Stimulated activated CD8-positive, alpha-beta memory T cell treated with anti-CD3 and anti-CD28 coated beads, Interleukin-4, amount 100 ng/mL, for 4 hours (primary cell): ENCODE results near the gene KDM4C.
"Not testable (repeated sequence)": the region's sequence is repeated elsewhere in the genome, so short reads cannot be mapped to it uniquely, and the experiment has no call there.

Source experiments
- DNase-seq, 2 donors: peaks; one replicate each; pipeline ENCODE4 v3.0.0-alpha.2; 2020; ENCODE audit warnings: low read depth in 2 of 2, low spot score in 1 of 2

Gene KDM4C

DNA sequence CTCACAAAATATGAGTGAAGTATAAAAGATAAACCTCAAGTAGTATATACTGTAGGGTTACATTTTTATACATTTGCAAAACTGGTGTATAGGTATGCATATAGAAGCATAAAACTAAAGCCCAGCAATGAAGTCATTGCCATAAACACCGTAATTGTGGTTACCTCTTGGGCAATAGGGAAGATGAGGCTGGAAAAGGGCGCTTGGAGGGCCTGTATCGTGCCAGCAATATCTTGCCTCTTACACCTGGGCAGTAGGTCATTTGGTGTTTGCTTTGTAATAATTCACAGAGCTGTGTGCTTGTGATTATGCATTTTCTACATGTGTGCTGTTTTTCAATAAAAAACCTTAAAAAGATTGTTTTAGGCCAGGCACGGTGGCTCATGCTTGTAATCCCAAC, 45.2 kb downstream of the KDM4C start:
- no peak for DNase-seq

- no peak for DNase-seq
Measured at GRCh38 chr9:6805532-6805931, 47.8 kb downstream of the KDM4C start.

DNA sequence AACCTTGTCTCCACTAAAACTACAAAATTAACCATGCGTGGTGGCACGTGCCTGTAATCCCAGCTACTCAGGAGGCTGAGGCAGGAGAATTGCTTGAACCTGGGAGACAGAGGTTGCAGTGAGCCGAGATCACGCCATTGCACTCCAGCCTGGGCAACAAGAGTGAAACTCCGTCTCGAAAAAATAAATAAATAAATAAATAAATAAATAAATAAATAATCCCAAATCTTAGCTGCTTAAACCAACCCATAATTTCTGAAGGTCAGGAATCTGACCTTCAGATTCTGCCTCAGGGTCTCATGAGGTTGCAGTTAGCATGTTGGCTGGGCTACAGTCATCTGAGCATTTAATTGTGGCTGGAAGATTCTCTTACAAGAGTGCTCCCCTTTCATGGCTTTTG, 48.5 kb downstream of the KDM4C start:
- DNase-seq, result not testable (repeated sequence)

DNA sequence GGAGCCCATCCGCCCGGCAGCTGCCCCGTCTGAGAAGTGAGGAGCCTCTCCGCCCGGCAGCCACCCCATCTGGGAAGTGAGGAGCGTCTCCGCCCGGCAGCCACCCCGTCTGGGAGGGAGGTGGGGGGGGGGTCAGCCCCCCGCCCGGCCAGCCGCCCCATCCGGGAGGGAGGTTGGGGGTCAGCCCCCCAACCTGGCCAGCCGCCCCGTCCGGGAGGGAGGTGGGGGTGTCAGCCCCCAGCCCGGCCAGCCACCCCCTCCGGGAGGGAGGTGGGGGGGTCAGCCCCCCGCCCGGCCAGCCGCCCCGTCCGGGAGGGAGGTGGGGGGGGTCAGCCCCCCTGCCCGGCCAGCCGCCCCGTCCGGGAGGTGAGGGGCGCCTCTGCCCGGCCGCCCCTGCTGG, 49.9 kb downstream of the KDM4C start:
- DNase-seq, result not testable (repeated sequence)

- DNase-seq, result no peak
Measured at GRCh38 chr9:6811436-6811835, 53.7 kb downstream of the KDM4C start.

GRCh38 chr9:6816581-6816980, 58.8 kb downstream of the KDM4C start:
- DNase-seq, result no peak

- no peak for DNase-seq
Measured at GRCh38 chr9:6818292-6818922, 60.6 kb downstream of the KDM4C start.

GRCh38 chr9:6819112-6819511, 61.3 kb downstream of the KDM4C start:
- DNase-seq, result no peak

- no peak for DNase-seq
Measured at GRCh38 chr9:6819529-6819928, 61.8 kb downstream of the KDM4C start.

GRCh38 chr9:6822696-6823095, 64.9 kb downstream of the KDM4C start:
- no peak for DNase-seq

DNA sequence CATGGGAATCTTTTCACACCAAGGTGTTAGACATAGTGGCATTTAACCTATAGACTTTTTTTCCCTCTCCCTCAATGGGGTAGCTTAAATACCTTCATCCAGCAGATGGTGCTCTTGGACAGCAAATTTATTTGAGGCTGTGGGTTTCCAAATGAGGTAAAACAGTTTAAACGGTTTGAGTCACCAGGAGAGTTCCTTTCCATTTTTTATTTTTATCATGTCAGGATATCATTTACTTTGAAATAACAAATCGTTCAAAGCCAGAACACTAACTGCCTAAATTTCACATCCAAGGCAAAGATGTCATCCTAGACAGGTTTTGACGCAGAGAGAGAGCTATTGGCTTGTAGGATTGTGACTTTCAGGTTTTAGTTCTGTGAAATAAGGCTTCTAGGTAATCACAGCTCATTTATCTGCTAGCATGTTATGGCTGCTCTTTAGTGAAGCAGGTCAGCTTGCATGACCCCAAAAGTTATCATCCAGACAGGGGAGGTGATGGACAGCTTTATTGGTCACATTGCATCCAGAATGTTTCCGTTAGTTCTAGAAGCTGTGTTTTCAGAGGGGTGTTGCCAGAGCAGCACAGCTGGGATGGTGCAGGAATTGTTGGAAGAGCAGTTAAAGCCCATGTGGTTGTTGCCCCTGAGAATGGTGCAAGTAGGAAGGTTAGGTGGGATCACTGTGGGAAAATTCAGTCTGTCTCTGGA, 69.8 kb downstream of the KDM4C start:
- no peak for DNase-seq

DNA sequence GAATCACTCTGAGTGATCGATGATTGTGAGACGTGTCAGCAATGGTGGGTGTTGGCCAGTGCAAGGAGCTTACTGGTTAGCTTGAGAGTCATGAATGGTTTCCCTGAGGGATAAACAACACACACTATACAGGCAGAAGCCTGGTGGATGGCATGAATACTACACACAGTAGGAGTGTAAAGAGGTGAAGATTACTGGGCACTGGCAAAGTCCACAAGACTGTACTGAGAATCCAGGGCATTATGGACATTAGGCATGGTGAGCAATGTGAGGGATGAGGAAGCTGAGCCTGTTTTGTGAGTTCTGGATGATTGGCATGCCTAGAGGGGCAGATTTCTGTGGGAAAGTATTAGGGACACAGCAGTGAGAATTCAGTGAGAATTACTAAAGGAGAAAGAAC, 71.3 kb downstream of the KDM4C start:
- no peak for DNase-seq

DNA sequence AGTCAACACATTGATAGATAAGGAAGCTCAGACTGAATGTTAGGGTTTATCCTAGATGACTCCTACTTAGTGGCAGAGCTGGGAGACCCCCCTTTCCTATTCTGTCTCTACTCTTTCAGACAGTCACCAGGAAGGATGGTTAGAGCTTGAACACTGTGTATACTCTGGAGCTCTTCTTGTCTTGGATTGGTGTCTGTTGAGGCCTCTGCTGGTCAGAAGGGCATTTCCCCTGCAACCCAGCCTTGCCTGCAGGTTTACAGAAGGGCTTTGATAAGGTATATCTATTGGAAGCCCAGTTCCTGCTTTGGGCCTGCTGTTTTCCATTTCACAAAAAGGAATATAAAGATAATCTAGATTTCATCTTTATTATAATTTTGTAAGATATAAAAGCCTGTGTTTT, 71.8 kb downstream of the KDM4C start:
- no peak for DNase-seq

DNA sequence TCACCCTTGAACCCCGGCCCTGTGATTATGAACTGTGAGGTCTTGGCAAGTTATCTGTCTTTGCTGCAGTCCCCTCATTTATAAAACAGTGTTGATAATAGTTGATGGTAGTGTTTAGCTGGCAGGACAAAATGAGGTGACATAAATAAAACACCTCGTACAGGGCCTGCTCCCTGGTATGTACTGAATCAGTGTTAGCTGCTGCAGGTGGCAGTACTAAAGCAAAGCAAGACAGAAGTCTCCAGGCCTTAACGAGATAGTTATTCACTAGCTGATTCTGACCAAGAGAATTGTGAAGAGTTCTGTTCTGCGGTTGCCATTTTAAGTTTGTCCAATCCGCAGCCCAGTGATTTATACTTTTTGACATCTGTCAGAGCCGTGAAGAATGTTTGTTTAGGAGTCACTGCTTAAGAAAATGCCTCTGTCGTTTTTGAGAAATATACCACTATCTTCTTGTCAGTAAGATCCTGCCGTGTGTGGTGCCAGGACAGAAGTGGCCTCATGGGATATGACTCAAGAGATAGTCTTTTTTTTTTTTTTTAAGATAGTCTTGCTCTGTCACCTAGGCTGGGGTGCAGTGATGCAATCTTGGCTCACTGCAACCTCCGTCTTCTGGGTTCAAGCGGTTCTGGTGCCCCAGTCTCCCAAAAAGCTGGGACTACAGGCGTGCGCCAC, 75.9 kb downstream of the KDM4C start:
- no peak for DNase-seq

- no peak for DNase-seq
Measured at GRCh38 chr9:6834306-6834705, 76.5 kb downstream of the KDM4C start.

- no peak for DNase-seq
Measured at GRCh38 chr9:6838158-6838557, 80.4 kb downstream of the KDM4C start.

DNA sequence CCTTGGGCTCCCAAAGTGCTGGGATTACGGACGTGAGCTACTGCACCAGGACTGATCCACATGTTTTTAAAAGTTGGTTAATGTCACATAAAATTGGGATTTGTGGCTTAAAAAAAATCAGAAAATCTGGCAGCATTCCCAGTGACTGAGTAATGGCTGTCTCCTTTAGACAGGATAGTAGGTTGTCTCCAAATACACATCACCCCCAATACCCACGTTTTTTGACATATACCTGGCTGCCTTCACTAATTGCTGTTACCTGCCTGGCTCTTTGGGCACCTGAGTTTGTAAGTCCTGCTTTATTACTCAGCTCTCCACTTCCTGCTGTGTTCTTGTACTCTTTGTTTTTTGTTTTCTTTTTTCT, 84.8 kb downstream of the KDM4C start:
- DNase-seq, result no peak

- DNase-seq, result no peak
Measured at GRCh38 chr9:6843742-6844141, 86.0 kb downstream of the KDM4C start.

- no peak for DNase-seq
Measured at GRCh38 chr9:6844267-6844666, 86.5 kb downstream of the KDM4C start.

DNA sequence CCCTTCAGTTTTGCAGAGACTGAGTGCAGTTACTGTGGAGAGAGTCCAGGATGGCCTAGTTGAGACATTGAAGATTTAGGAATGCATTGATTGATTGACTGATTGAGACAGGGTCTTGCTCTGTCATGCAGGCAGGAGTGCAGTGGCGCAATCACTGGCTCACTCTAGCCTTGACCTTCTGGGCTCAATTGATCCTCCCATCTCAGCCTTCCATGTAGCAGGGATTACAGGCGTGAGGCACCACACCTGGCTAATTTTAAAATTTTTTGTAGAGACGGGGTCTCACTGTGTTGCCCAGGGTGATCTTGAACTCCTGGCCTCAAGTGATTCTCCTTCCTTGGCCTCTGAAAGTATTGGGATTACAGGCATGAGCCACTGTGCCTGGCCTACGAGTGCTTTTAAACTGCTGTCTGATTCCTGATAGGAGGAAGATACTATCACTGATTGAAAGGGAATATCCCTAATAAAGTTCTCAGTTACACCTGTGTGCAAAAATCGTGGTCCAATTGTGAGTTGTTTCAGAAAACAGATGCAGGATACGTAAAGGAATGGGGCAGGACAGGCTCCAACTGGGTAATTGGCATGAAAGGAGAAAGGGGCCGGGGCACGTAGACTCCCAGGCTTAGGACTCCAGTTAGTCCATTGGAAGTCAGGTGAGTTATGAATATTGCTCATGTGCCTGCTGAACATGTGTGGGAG, 87.5 kb downstream of the KDM4C start:
- no peak for DNase-seq

GRCh38 chr9:6845880-6846279, 88.1 kb downstream of the KDM4C start:
- DNase-seq, result no peak
